Tibial nerve (tissue), 4 donors: Measurements from ENCODE around the gene PSG11. TPM values are rescaled to one million over a fixed set of nuclear protein-coding genes. Genes with fewer than 3 reads are reported as not detected.
"Not testable (repeated sequence)": the region's sequence is repeated elsewhere in the genome, so short reads cannot be mapped to it uniquely, and the experiment has no call there.

Experiments used
- DNase-seq, 2 donors: peaks; one replicate each; pipeline ENCODE4 v3.0.0-alpha.2; 2019; ENCODE audit warnings: low spot score in 2 of 2
- H3K27ac ChIP-seq, 4 donors: fragments of 200-600 bp; sonication (generic) in 3 of 4; one replicate each; pipeline ENCODE4 v1.5.1; 2017 to 2019; ENCODE audit warnings: mild to moderate bottlenecking in 1 of 4
- H3K27me3 ChIP-seq, 2 donors: fragments of 200-600 bp; sonication (generic) in 1 of 2; one replicate each; pipeline versions ENCODE4 v1.5.1 to v1.6.0; 2017 to 2019
- H3K36me3 ChIP-seq, 3 donors: fragments of 200-600 bp; sonication (generic); one replicate each; pipeline ENCODE4 v1.5.1; 2018 to 2019
- H3K4me1 ChIP-seq, 4 donors: fragments of 200-600 bp; sonication (generic) in 3 of 4; one replicate each; pipeline ENCODE4 v1.5.1; 2017 to 2019
- H3K4me3 ChIP-seq, 4 donors: fragments of 200-600 bp; sonication (generic) in 3 of 4; one replicate each; pipeline ENCODE4 v1.5.1; 2017 to 2019; ENCODE audit warnings: mild to moderate bottlenecking in 1 of 4, moderate library complexity in 1 of 4
- H3K9me3 ChIP-seq, 4 donors: fragments of 200-600 bp; sonication (generic) in 3 of 4; one replicate each; pipeline ENCODE4 v1.5.1; 2017 to 2019
- EP300 ChIP-seq, 2 donors: sonication (generic); formaldehyde crosslinking; IDR thresholded peaks; one replicate each; pipeline ENCODE4 v1.6.1; 2017; ENCODE audit warnings: antibody characterized with exemption in 2 of 2, mild to moderate bottlenecking in 1 of 2
- POLR2A ChIP-seq, 2 donors: fragments of 450-650 bp; IDR thresholded peaks; one replicate each; pipeline ENCODE4 v1.6.1; 2017; ENCODE audit warnings: antibody characterized with exemption in 2 of 2, mild to moderate bottlenecking in 2 of 2, moderate library complexity in 2 of 2
- WGBS, 2 donors: methylation state at CpG; one replicate each; pipeline ENCODE4 v1.1.5; 2018; 5-methylcytosine and 5-hydroxymethylcytosine counted together
- total RNA-seq, 4 donors: library from RNA; depleted of rRNA; stranded (reverse); fragments of >200 nt; gene quantifications; one replicate each; pipeline ENCODE4 v1.1.0, GENCODE V29; 2016
- TF ChIP-seq, protein P1 (sequence below), 5 experiments: fragments of 200-600 bp in 3 of 5; fragments of 450-650 bp in 2 of 5; sonication (generic) in 3 of 5; IDR thresholded peaks; one replicate each; pipeline ENCODE4 v1.5.1; 2016 to 2019; ENCODE audit warnings: antibody characterized with exemption in 5 of 5, mild to moderate bottlenecking in 3 of 5, moderate library complexity in 2 of 5

Gene PSG11
- total RNA-seq, 4 donors from 2014 or later = not detected

DNA sequence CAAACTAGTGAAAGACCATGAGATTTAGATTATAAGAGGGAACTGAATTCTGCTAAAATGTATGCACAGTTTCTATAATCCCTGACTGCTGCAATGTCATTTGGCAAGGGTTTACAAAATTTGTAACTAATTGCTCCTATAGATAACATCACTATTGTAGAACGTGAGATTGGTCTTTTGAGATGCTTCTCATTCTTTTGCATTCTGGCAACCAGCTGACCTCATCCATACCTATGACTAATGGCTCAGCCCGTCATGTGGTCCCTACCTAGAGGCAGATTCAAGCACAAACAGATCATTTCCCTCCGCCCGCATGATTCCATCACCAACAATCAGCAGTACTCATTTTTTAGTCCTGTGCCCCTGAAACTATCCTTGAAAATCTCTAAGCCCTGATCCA is 4.2 kb downstream of the PSG11 start:
- H3K27me3 ChIP-seq, H3K4me3 ChIP-seq, H3K36me3 ChIP-seq, H3K27ac ChIP-seq, H3K9me3 ChIP-seq, DNase-seq, H3K4me1 ChIP-seq: not testable (repeated sequence)
- WGBS, 2 donors = 72 to 78% methylated on average over 4 of the region's 4 CpGs

DNA sequence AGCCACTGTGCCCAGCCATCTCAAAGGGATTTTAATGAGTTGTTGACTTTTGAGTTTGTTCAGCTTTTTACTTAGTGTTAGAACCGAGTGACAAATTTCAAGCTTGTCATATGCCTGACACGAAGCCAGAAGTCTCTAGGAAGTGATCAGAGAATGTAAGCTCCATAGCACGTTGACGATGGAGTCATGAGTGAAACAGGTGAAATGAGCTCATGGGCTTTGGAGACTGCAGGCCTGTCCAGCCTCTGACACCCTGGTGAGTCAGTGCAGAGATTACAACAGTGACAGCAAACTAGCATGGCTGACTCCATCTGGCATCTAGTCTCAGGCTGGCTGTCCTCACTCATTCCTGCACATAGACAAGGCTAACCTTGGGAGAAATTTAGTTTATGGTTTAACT is 4.6 kb downstream of the PSG11 start:
- 77 to 81% methylated on average over 4 of the region's 4 CpGs for WGBS, 2 donors
- not testable (repeated sequence) for H3K4me3 ChIP-seq, H3K4me1 ChIP-seq, H3K9me3 ChIP-seq, DNase-seq, H3K36me3 ChIP-seq, H3K27me3 ChIP-seq, H3K27ac ChIP-seq

DNA sequence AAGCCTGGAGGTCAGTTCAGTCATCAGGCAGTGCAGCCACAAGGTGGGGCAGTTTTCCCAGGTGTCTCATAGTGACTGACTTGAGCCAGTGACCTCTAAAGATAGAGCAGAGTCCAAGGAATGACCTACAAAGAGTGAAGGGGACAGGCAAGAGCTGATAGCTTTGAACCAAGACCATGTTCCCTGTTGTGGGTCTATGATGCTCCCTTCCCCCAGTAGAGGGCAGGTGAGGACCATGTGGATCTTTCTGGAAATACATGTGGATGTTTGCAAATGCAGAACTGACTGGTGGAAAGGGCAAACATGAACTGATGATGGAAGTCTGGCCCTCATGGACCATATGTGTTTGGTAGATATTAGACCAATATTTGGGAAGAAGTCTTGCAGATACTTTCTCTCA is 6.7 kb downstream of the PSG11 start:
- H3K4me1 ChIP-seq, H3K9me3 ChIP-seq, H3K36me3 ChIP-seq, H3K4me3 ChIP-seq, H3K27ac ChIP-seq, H3K27me3 ChIP-seq, DNase-seq: not testable (repeated sequence)

DNA sequence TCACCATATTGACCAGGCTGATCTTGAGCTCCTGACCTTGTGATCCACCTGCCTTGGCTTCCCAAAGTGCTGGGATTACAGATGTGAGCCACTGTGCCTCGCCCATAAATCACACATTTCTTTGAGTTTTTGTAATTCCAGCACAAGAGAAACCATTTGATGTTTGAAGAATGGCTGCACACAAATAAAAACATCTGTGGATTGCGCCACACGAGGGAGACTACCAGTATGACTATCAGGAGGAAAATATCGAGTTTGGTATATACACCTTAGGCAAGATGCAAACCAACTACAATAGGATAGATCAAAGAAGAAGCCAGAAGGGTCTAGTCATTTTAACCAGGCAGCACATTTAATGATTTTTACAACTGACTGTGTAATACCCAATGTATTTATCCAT is 20.4 kb downstream of the PSG11 start:
- not testable (repeated sequence) for H3K4me1 ChIP-seq, H3K27ac ChIP-seq, H3K4me3 ChIP-seq, H3K27me3 ChIP-seq, H3K36me3 ChIP-seq, H3K9me3 ChIP-seq, DNase-seq
- 68 to 69% methylated on average over 4 of the region's 4 CpGs for WGBS, 2 donors

DNA sequence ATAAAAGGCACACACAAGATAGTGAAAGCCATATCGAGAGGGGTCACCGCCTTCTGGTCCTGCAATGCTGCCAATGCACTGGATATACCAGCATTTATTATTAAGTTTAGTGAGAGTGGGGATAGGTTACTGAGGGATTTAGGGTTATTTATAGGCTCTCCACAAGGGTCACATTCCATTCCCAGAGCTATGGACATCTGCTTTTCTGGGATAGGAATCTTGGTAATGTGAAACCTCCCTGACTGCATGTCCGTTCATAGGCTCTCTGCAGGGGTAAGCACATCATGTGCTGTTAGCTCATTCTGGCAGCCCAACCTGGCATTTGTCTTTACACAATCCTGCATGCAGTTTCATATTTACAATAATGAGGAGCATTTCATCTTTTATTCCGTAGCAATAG is 21.4 kb downstream of the PSG11 start:
- 58 to 76% methylated on average over 4 of the region's 4 CpGs for WGBS, 2 donors

DNA sequence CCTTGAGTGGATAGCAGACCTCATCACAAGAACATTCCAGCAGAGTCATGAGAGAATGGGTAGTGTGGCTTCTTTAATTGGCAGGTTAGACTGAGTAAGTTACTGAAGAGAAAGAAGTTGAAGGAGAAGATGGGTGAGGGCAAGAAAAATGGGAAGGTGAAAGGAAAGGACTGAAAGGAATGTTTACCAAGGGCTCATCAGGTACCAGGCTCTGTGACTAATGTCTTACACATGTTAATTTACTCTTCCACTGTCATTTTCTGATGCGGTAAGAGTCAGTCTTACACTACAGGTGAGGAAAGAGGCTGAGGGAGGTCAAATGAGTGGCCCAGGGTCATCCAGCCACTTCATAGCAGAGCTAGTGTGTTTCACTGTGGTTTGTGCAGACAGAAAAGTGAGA is 22.6 kb downstream of the PSG11 start:
- H3K4me3 ChIP-seq, H3K9me3 ChIP-seq, DNase-seq, H3K27me3 ChIP-seq, H3K36me3 ChIP-seq, H3K4me1 ChIP-seq, H3K27ac ChIP-seq: not testable (repeated sequence)
- 75 to 84% methylated on average over 1 of the region's 1 CpG for WGBS, 2 donors

More for the DNA sequence above, 21.4 kb downstream of the PSG11 start:
- not testable (repeated sequence) for H3K27ac ChIP-seq, H3K9me3 ChIP-seq, H3K36me3 ChIP-seq, DNase-seq, H3K4me1 ChIP-seq, H3K27me3 ChIP-seq, H3K4me3 ChIP-seq

DNA sequence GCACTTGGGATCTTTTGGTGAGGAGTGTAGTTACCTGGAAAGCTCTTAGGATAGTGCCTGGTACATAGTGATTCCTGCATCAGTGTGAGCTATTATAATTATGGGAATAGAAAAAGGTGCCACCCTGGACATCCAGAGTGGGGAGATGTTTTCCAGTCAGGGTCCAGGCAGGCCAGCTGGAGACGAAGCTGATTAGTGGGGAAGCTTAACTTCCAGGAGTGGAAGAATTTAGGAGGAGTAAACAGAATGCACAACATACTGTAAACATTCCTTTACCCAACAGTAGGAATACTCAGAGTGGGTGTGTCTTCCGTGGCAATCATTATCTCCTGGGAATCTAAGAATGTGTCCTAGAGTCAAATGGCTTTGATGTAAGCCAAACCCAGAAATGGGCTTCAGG is 23.3 kb downstream of the PSG11 start:
- H3K4me1 ChIP-seq, DNase-seq, H3K27ac ChIP-seq, H3K36me3 ChIP-seq, H3K9me3 ChIP-seq, H3K27me3 ChIP-seq, H3K4me3 ChIP-seq: not testable (repeated sequence)
- 63 to 64% methylated on average over 2 of the region's 2 CpGs for WGBS, 2 donors

DNA sequence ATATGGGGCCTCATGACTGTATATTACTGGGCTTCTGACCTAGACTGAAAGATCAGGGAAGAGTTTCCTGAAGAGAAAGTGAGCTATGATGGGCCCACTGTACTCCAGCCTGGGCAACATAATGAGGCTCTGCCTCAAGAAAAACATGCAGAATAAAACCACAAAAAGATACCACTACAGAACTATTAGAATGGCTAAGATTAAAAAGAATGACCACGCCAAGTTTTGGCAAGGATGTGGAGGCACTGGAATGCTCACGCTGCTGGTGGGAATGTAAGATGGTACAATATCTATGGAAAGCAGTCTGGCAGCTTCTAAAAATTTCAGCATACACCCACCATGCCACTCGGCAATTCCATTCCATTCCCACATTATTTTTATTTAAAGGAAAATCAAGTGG is 30.1 kb downstream of the PSG11 start:
- H3K36me3 ChIP-seq, H3K4me1 ChIP-seq, H3K27ac ChIP-seq, H3K4me3 ChIP-seq, H3K27me3 ChIP-seq, H3K9me3 ChIP-seq, DNase-seq: not testable (repeated sequence)
- 81 to 84% methylated on average over 3 of the region's 3 CpGs for WGBS, 2 donors

DNA sequence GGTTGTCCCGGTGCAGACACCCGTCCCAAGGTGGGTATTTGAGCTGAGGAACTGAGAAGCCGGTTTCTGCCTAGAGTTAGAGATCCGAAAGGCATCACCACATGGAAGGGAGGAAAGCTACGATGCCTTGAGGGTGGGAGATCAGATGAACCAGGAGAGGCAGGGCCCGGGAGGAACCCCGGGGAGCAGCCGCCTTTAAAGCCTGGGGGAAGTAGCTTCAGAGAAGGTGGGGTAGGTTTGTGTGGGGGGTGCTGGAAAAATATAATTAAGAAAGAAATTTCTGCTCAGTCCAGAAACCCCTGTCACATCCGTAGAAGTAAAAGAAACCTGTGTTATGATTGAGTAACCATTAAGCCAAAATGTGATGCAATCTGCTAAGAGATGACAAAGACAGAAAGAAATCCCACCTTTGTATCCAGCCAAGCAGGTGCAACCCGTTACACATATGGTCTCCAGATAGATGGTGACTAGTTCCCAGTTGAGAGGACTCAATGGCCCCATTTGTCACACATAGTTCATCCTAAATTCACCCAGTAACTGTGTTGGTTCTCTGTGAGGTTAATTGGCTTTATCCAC is 34.2 kb downstream of the PSG11 start:
- H3K9me3 ChIP-seq, H3K4me3 ChIP-seq: not testable (repeated sequence)
- 80 to 81% methylated on average over 10 of the region's 10 CpGs for WGBS, 2 donors

DNA sequence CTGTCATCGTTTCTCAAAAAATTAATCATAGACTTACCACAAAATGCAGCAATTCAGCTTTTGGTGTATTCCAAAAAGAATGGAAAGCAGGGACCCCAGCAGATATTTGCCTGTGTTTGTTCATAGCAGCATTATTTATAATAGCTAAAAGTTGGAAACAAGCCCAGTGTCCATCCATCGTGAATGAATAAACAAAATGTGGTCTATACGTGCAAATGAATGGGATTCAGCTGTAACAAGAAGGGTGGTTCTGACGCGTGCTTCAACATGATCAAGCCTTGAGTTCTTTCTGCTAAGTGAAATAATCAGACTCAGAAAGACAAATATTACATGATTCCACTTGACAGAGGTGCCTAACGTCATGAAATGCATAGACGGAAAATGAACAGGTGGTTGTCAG is 36.4 kb downstream of the PSG11 start:
- no peaks in the 10 kb centered on the region for H3K27me3 ChIP-seq
- H3K9me3 ChIP-seq = no peaks in the 10 kb centered on the region
- H3K36me3 ChIP-seq = no peaks in the 10 kb centered on the region
- H3K4me1 ChIP-seq = no peaks in the 10 kb centered on the region
- no peak for DNase-seq
- H3K4me3 ChIP-seq = no peak overlapping the region
- 60 to 72% methylated on average over 7 of the region's 7 CpGs for WGBS, 2 donors
- TF ChIP-seq POLR2A (IDR thresholded peaks at IDR 0.05) (no peak), EP300 (IDR thresholded peaks at IDR 0.05) (no peak)
- TF ChIP-seq, protein P1, sequence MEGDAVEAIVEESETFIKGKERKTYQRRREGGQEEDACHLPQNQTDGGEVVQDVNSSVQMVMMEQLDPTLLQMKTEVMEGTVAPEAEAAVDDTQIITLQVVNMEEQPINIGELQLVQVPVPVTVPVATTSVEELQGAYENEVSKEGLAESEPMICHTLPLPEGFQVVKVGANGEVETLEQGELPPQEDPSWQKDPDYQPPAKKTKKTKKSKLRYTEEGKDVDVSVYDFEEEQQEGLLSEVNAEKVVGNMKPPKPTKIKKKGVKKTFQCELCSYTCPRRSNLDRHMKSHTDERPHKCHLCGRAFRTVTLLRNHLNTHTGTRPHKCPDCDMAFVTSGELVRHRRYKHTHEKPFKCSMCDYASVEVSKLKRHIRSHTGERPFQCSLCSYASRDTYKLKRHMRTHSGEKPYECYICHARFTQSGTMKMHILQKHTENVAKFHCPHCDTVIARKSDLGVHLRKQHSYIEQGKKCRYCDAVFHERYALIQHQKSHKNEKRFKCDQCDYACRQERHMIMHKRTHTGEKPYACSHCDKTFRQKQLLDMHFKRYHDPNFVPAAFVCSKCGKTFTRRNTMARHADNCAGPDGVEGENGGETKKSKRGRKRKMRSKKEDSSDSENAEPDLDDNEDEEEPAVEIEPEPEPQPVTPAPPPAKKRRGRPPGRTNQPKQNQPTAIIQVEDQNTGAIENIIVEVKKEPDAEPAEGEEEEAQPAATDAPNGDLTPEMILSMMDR (IDR thresholded peaks at IDR 0.05) = no peak
- no peak overlapping the region for H3K27ac ChIP-seq

More for the DNA sequence above, 34.2 kb downstream of the PSG11 start:
- not testable (repeated sequence) for H3K27ac ChIP-seq, H3K36me3 ChIP-seq, DNase-seq, H3K27me3 ChIP-seq, H3K4me1 ChIP-seq

DNA sequence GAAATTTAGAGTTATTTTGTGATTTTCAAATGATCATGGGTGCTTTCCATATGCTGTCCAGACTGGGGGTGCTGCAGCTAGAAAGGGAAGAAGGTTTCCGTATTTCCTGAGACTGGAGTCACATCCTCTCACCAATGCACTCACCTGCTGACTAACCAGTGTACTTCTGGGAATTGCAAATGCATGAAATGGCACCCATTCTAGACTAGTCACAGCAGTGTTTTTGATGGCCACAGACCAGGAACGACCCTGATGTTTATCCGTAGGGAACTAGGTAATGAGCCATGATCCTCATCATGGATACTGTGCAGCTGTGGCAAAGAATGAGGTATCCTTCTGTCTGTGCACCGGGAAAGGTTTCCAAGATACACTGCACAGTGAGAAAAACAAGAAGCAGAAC is 37.1 kb downstream of the PSG11 start:
- not testable (repeated sequence) for H3K4me3 ChIP-seq, H3K27me3 ChIP-seq, H3K27ac ChIP-seq, H3K4me1 ChIP-seq, H3K36me3 ChIP-seq, DNase-seq, H3K9me3 ChIP-seq
- WGBS, 2 donors = 79 to 81% methylated on average over 4 of the region's 4 CpGs

DNA sequence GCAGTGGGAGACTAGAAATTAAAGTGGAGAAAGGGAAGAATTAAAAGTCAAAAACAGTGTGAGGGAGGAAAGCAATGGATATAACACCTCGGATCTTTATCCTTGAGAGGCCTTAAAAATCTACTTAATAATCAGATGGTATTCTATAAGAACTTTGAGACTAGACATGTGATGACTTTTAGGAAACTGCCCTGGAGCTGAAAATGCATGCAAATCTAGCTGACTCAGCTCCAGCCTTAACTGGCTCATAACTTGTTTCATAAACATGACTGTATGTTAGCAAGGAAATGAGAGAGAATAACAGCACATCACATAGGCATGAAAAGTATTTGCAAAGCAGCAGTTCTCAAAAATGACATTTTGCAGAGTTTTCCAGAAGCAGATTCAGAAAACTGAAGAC is 38.1 kb downstream of the PSG11 start:
- H3K27me3 ChIP-seq, H3K27ac ChIP-seq, DNase-seq, H3K36me3 ChIP-seq, H3K4me3 ChIP-seq, H3K4me1 ChIP-seq, H3K9me3 ChIP-seq: not testable (repeated sequence)
- WGBS, 2 donors = 61 to 69% methylated on average over 1 of the region's 1 CpG
